HCT116 (cell line): Measurements from ENCODE around the gene EEA1. TPM values are rescaled to one million over a fixed set of nuclear protein-coding genes. Genes with fewer than 3 reads are reported as not detected.

Source experiments
- ATAC-seq: fragments of 200-7000 bp; cut with Tn5 transposase; 2 replicates; pipeline ENCODE4 v1.9.1; 2020; ENCODE audit warnings: mild to moderate bottlenecking, moderate library complexity
- BruUV-seq: library from RNA; stranded (reverse); fragments of 400-500 nt; replicated peaks from 2 replicates; lab custom pipeline; 2021; lab: Mats Ljungman, UMichigan
- CTCF ChIA-PET: fragments of 300-600 bp; sonication (Branson Sonifier 250); formaldehyde crosslinking; loops from one replicate; lab custom pipeline; 2021; ENCODE audit warnings: antibody characterized with exemption; lab: Charles Lee
- POLR2A ChIA-PET: fragments of 300-600, 350-600 bp; sonication (Branson Sonifier 250); formaldehyde crosslinking; loops from one replicate; lab custom pipeline; 2021; ENCODE audit warnings: antibody characterized with exemption; lab: Charles Lee
- RAD21 ChIA-PET, 2 experiments: fragments of 300-600 bp; sonication (Branson Sonifier 250); formaldehyde crosslinking; loops; one replicate each; lab custom pipeline; 2023; ENCODE audit warnings: low total read pairs in 2 of 2; ENCODE audit not compliant: uncharacterized antibody in 2 of 2, unreplicated experiment in 2 of 2, low non-redundant PET in 1 of 2; lab: Charles Lee
- DNase-seq: peaks from one replicate; pipeline ENCODE4 v3.0.0-alpha.2; 2010; ENCODE audit warnings: low read depth, low spot score
- H2AFZ ChIP-seq: fragments of 200-600 bp; shearing (Covaris generic), sonication (generic); 2 replicates; pipeline ENCODE4 v1.6.1; 2017; ENCODE audit warnings: low read depth, mixed run types, mixed read lengths, antibody characterized with exemption, low read length; ENCODE audit not compliant: poor library complexity, severe bottlenecking
- H3K27ac ChIP-seq: 2 replicates; pipeline ENCODE4 v1.5.1; 2012; ENCODE audit warnings: low read depth, low read length
- H3K27me3 ChIP-seq: fragments of 200-600 bp; sonication (generic); 2 replicates; pipeline ENCODE4 v1.6.1; 2016; ENCODE audit warnings: mixed run types, low read length, mixed read lengths; ENCODE audit not compliant: insufficient read depth
- H3K36me3 ChIP-seq, 2 experiments: fragments of 200-500 bp in 1 of 2; fragments of 200-600 bp in 1 of 2; sonication (Bioruptor generic) in 1 of 2; sonication (generic) in 1 of 2; 2 replicates each; pipeline versions ENCODE4 v1.5.1 to v1.6.1; 2014 to 2016; ENCODE audit warnings: low read length in 2 of 2, inconsistent platforms in 1 of 2, mixed read lengths in 1 of 2, mixed run types in 1 of 2; ENCODE audit not compliant: insufficient read depth in 2 of 2, control insufficient read depth in 1 of 2
- H3K4me1 ChIP-seq, 2 experiments: fragments of 200-600 bp in 1 of 2; sonication (generic) in 1 of 2; 2 replicates each; pipeline versions ENCODE4 v1.5.1 to v1.6.1; 2012 to 2017; ENCODE audit warnings: low read length in 2 of 2, inconsistent platforms in 1 of 2, mild to moderate bottlenecking in 1 of 2, mixed read lengths in 1 of 2, mixed run types in 1 of 2, moderate library complexity in 1 of 2; ENCODE audit not compliant: insufficient read depth in 2 of 2, control insufficient read depth in 1 of 2
- H3K4me2 ChIP-seq: fragments of 200-600 bp; sonication (generic); 2 replicates; pipeline ENCODE4 v1.6.1; 2017; ENCODE audit warnings: mixed run types, low read length, mixed read lengths
- H3K4me3 ChIP-seq, 2 experiments: fragments of 200-600 bp in 1 of 2; sonication (generic) in 1 of 2; replicated peaks in 1 of 2; 2 replicates each; pipeline ENCODE4 v1.5.1; 2011 to 2016; ENCODE audit warnings: low read length in 2 of 2, control low read depth in 1 of 2, low read depth in 1 of 2, mild to moderate bottlenecking in 1 of 2, mixed read lengths in 1 of 2, mixed run types in 1 of 2
- H3K79me2 ChIP-seq: fragments of 200-600 bp; sonication (generic); 2 replicates; pipeline ENCODE4 v1.6.1; 2017; ENCODE audit warnings: mild to moderate bottlenecking, mixed run types, low read length, moderate library complexity, mixed read lengths; ENCODE audit not compliant: insufficient read depth
- H3K9ac ChIP-seq: fragments of 200-600 bp; sonication (generic); 2 replicates; pipeline ENCODE4 v1.6.1; 2016; ENCODE audit warnings: low read length, mixed read lengths
- H3K9me2 ChIP-seq: fragments of 200-600 bp; sonication (generic), shearing (Covaris generic); 2 replicates; pipeline ENCODE4 v1.6.1; 2017; ENCODE audit warnings: mixed run types, mild to moderate bottlenecking, moderate library complexity; ENCODE audit not compliant: insufficient read depth
- H3K9me3 ChIP-seq, 2 experiments: fragments of 200-500 bp in 1 of 2; fragments of 200-600 bp in 1 of 2; sonication (Bioruptor generic) in 1 of 2; sonication (generic) in 1 of 2; 2 replicates each; pipeline ENCODE4 v1.6.1; 2014 to 2017; ENCODE audit warnings: low read length in 2 of 2, mixed read lengths in 2 of 2, inconsistent platforms in 1 of 2, low read depth in 1 of 2, mild to moderate bottlenecking in 1 of 2, mixed run types in 1 of 2, moderate library complexity in 1 of 2; ENCODE audit not compliant: control insufficient read depth in 1 of 2, insufficient read depth in 1 of 2
- H4K20me1 ChIP-seq: fragments of 200-600 bp; sonication (generic), shearing (Covaris generic); 2 replicates; pipeline ENCODE4 v1.6.1; 2017; ENCODE audit warnings: mixed run types, mild to moderate bottlenecking, moderate library complexity; ENCODE audit not compliant: insufficient read depth
- ELF1 ChIP-seq: IDR thresholded peaks from 2 replicates; pipeline ENCODE4 v1.6.1; 2012; ENCODE audit warnings: low read depth, borderline replicate concordance
- EZH2 ChIP-seq: fragments of 200-600 bp; sonication (generic); IDR thresholded peaks from 2 replicates; pipeline ENCODE4 v1.6.1; 2017; ENCODE audit warnings: antibody characterized with exemption, mixed run types
- FOSL1 ChIP-seq: IDR thresholded peaks from 2 replicates; pipeline ENCODE4 v1.6.1; 2012; ENCODE audit warnings: low read depth
- JUND ChIP-seq: IDR thresholded peaks from 2 replicates; pipeline ENCODE4 v1.6.1; 2012
- POLR2A ChIP-seq: IDR thresholded peaks from 2 replicates; pipeline ENCODE4 v1.7.0; 2011; ENCODE audit warnings: borderline replicate concordance; ENCODE audit not compliant: insufficient read depth, insufficient read length; ENCODE audit errors: extremely low read depth
- POLR2AphosphoS5 ChIP-seq: IDR thresholded peaks from 2 replicates; pipeline ENCODE4 v1.6.1; 2011; ENCODE audit warnings: mild to moderate bottlenecking, low read depth, low read length, moderate library complexity
- RAD21 ChIP-seq: IDR thresholded peaks from 2 replicates; pipeline ENCODE4 v1.6.1; 2012; ENCODE audit warnings: low read depth, mild to moderate bottlenecking
- SP1 ChIP-seq: IDR thresholded peaks from 2 replicates; pipeline ENCODE4 v1.6.1; 2012; ENCODE audit warnings: low read depth
- SRF ChIP-seq: IDR thresholded peaks from 2 replicates; pipeline ENCODE4 v1.6.1; 2012; ENCODE audit warnings: low read depth
- ZNF274 ChIP-seq: fragments of 200-500 bp; sonication (Bioruptor generic); IDR thresholded peaks from 2 replicates; pipeline ENCODE4 v1.6.1; 2014; ENCODE audit warnings: mild to moderate bottlenecking, low read depth, low read length, inconsistent platforms
- intact Hi-C: fragments of 100-400 bp; cut with micrococcal nuclease; formaldehyde crosslinking; loops from 2 replicates; pipeline ENCODE4 v1.10.0; 2022
- total RNA-seq: library from RNA; stranded (reverse); gene quantifications from one replicate; pipeline ENCODE4 v1.2.1, GENCODE V29; 2021; ENCODE audit not compliant: unreplicated experiment
- TF ChIP-seq, protein P1 (sequence below): IDR thresholded peaks from 2 replicates; pipeline ENCODE4 v1.6.1; 2011; ENCODE audit warnings: mild to moderate bottlenecking, low read length, moderate library complexity; ENCODE audit not compliant: insufficient replicate concordance; ENCODE audit errors: extremely low read depth
- TF ChIP-seq, protein P2 (sequence below): IDR thresholded peaks from 2 replicates; pipeline ENCODE4 v1.6.1; 2012

Gene EEA1
- total RNA-seq, 1 experiment from 2014 or later = 13.8 TPM

DNA sequence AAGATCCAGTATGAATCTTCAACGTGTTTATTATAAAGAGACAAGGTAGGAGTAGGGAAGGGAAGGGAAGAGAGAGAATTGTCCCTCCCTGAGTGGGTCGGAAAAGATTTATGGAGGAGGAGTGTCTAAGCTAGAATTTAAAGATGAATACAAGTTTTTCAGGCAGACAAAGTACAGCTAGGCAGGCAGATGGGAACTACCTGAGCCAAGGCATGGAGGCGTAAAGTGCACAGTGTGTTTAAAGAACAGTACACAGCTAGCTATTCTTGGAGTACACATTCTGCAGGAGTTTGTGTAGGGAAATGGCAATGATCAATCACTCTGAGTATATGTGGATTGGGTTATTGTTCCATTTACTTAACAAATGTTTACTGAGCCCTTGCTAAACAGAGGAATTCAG lies 206.2 kb downstream of the EEA1 start:
- Histone ChIP-seq H3K4me2 (no peak overlapping the region), H3K79me2 (no peaks in the 10 kb centered on the region), H2AFZ (no peak overlapping the region), H3K9ac (no peak overlapping the region), H3K9me3 (peaks cover 3 to 5% of the 10 kb centered on the region in 2 experiments; a peak in 1 of 4 replicates), H3K27ac (no peak overlapping the region), H3K9me2 (no peaks in the 10 kb centered on the region), H3K27me3 (no peaks in the 10 kb centered on the region), H4K20me1 (no peaks in the 10 kb centered on the region), H3K4me1 (peaks cover 0 to 3% of the 10 kb centered on the region in 2 experiments; a peak in 1 of 4 replicates), H3K4me3 (no peak overlapping the region), H3K36me3 (no peaks in the 10 kb centered on the region)
- intact Hi-C loops = loop anchor here (5.0 kb wide), 1 partner anchor 284 kb away; no protein-coding TSS in a partner anchor
- no peak for ATAC-seq
- TF ChIP-seq EZH2 (no peak), ZNF274 (no peak), SRF (no peak), FOSL1 (no peak), SP1 (no peak), JUND (no peak), RAD21 (no peak), POLR2A (no peak), POLR2AphosphoS5 (no peak), ELF1 (no peak)
- TF ChIP-seq, protein P1, sequence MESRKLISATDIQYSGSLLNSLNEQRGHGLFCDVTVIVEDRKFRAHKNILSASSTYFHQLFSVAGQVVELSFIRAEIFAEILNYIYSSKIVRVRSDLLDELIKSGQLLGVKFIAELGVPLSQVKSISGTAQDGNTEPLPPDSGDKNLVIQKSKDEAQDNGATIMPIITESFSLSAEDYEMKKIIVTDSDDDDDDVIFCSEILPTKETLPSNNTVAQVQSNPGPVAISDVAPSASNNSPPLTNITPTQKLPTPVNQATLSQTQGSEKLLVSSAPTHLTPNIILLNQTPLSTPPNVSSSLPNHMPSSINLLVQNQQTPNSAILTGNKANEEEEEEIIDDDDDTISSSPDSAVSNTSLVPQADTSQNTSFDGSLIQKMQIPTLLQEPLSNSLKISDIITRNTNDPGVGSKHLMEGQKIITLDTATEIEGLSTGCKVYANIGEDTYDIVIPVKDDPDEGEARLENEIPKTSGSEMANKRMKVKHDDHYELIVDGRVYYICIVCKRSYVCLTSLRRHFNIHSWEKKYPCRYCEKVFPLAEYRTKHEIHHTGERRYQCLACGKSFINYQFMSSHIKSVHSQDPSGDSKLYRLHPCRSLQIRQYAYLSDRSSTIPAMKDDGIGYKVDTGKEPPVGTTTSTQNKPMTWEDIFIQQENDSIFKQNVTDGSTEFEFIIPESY = no peak
- TF ChIP-seq, protein P2, sequence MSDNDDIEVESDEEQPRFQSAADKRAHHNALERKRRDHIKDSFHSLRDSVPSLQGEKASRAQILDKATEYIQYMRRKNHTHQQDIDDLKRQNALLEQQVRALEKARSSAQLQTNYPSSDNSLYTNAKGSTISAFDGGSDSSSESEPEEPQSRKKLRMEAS = no peak
- BruUV-seq = no TSS peak
- ChIA-PET POLR2A (no interaction called here), CTCF (no interaction called here), RAD21 (no interaction called here)
- no peak for DNase-seq
